ENCODE measurements around the gene TUBB1.
"Not testable (repeated sequence)": the region's sequence is repeated elsewhere in the genome, so short reads cannot be mapped to it uniquely, and the experiment has no call there.

DNA sequence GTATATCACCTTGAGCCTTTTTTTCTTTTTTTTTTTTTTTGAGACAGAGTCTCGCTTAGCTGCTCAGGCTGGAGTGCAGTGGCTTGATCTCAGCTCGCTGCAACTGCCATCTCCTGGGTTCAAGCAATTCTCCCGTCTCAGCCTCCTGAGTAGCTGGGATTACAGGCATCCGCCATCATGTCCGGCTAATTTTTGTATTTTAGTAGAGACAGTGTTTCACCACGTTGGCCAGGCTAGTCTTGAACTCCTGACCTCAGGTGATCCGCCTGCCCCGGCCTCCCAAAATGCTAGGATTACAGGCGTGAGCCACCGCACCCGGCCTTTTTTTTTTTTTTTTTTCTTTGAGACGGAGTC lies 36.1 kb upstream of the TUBB1 start:
- TF ChIP-seq, protein P1, sequence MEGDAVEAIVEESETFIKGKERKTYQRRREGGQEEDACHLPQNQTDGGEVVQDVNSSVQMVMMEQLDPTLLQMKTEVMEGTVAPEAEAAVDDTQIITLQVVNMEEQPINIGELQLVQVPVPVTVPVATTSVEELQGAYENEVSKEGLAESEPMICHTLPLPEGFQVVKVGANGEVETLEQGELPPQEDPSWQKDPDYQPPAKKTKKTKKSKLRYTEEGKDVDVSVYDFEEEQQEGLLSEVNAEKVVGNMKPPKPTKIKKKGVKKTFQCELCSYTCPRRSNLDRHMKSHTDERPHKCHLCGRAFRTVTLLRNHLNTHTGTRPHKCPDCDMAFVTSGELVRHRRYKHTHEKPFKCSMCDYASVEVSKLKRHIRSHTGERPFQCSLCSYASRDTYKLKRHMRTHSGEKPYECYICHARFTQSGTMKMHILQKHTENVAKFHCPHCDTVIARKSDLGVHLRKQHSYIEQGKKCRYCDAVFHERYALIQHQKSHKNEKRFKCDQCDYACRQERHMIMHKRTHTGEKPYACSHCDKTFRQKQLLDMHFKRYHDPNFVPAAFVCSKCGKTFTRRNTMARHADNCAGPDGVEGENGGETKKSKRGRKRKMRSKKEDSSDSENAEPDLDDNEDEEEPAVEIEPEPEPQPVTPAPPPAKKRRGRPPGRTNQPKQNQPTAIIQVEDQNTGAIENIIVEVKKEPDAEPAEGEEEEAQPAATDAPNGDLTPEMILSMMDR (IDR thresholded peaks at IDR 0.05; ENCODE audit: insufficient read depth, low read length, poor library complexity, severe bottlenecking) = not testable (repeated sequence)
- not testable (repeated sequence) for TF ChIP-seq EZH2phosphoT487 (conservative IDR thresholded peaks at IDR 0.05; ENCODE audit: low read length)

All from SU-DHL-6 (cell line).